AG09319 (cell line): ENCODE data around the gene GSDME.

Source experiments
- DNase-seq: peaks from one replicate; pipeline ENCODE4 v3.0.0-alpha.2; 2010; ENCODE audit warnings: low read depth; ENCODE audit errors: extremely low read depth
- CTCF ChIP-seq: IDR thresholded peaks from 2 replicates; pipeline ENCODE4 v1.5.1; 2011; ENCODE audit warnings: low read depth, mild to moderate bottlenecking, inconsistent platforms, low read length, moderate library complexity

GSDME gene

GRCh38 chr7:24757353-24758275 lies at the start of gene GSDME:
Gene GSDME, minus strand, starts transcription at chr7:24757464. Its CDS starts 7,690 bp downstream, at chr7:24749774.
- TF ChIP-seq CTCF = peak; percentile 8
- DNase-seq = no peak

- no peak for TF ChIP-seq CTCF
Measured at GRCh38 chr7:24802300-24802699, 45.0 kb upstream of the GSDME start.

DNA sequence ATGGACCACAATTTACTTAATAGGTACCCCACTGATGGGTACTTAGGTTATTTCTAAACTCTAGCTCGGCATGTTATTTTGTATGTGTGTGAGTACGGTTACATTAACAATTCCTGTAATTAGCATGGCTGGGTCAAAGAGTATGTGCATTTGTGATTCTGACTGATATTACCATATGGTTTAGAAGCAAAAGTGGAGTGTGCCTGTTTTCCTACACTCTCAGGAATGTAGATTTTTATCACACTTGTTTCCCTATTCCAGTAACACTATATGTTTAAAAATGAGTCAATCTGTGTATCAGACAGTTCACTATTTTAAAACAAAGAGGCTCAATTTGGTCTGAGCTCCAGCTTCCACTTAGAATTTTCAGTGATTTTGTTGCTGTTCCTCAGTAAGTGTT lies 44.6 kb upstream of the GSDME start:
- no peak for DNase-seq
- no peak for TF ChIP-seq CTCF

More at GRCh38 chr7:24802300-24802699, 45.0 kb upstream of the GSDME start:
- no peak for DNase-seq

DNA sequence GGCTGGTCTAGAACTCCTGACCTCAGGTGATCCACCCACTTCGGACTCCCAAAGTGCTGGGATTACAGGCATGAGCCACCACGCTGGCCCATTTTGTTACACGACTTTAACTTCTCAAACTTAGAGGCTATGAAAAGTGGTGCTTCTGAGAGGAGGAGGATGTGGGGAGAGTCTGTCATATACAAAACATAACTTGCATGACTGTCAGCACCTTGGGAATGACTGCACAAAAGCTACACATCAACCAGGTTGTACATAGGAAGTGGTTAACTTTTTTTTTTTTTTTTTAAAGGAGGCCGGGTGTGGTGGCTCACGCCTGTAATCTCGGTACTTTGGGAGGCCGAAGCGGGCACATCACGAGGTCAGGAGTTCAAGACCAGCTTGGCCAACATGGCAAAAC lies 43.4 kb upstream of the GSDME start:
- DNase-seq = no peak

DNA sequence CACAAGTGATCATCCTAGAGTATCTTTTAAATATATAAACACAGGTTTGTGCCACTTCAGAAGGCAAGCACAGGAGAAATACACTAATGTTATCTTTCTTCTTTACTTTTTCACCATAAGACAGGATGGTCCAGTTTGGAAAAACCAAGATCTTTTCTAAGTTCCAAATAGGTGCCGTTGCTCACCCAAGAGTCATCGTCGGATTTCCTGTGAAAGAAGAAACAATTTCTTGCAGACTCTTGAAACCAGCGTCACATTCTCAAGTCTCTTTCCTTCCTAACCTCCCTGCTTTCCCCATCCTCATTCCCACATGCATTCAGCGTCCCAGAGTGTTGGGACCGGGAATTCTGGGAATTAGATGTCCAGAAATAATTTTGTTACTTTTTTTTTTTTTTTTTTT lies 42.8 kb upstream of the GSDME start:
- no peak for TF ChIP-seq CTCF
- DNase-seq = no peak

More for the DNA sequence above, 43.4 kb upstream of the GSDME start:
- no peak for TF ChIP-seq CTCF

DNA sequence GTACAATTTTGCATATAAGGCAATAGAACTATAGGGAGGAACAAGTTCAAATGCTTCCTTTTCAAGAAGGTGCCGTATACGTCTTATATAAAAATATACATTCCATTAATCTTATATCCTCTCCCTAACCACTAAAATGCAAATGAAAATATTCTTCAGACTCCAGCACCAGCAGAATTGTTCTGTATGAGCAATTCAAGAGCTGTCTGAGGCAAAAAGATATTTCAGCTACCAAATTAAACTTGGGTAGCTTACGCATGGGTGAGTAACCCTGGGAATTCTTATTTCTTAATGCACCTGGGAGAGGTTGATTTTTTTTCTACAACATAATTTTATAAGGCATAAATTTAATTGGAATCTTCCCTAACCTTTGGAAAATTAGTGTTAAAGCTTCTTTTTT lies 42.2 kb upstream of the GSDME start:
- TF ChIP-seq CTCF = no peak
- no peak for DNase-seq

DNA sequence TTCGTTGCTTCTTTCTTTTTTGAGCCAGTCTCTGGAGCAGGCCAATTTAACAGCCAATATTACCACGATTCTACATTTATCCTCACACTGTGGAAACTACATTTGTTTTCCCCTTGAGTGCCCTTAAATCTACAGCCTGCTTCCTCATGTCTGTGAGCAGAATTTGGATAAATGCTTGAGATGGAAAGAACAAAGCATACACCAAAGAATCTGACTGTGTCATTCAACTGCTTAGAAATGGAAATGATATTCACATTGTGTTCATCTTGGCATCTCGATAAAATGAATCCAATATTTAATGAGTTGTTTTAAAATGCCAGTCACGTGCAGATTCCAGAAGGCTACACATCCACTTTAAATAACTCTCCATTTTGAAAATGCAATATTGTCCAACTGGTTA lies 41.0 kb upstream of the GSDME start:
- TF ChIP-seq CTCF = no peak
- no peak for DNase-seq
